ENCODE measurements around the gene FBXL7. TPM values are rescaled to one million over a fixed set of nuclear protein-coding genes. Genes with fewer than 3 reads are reported as not detected.

FBXL7 gene
- total RNA-seq, 1 experiment from 2014 or later: not detected

DNA sequence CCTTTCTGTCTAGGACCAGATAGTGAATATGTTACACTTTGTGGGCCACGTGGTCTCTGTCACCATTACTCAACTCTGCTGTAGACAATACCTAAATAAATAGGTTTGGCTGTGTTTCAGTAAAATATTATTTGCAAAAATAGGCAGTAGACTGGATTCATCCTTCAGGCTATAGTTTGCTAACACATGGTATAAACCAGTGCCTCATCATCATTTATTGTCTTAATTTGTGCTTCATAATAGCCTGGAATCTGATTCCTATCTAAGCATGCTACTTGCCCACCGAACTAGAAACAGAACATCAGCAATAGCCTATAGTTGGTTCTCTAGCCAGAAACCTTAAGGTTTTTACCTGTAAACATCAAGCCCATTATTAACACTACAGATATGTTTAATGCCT is 215.6 kb downstream of the FBXL7 start:
- Mint-ChIP-seq H3K36me3 (ENCODE audit: insufficient read depth, unreplicated experiment) (no peaks in the 10 kb centered on the region), H3K4me1 (ENCODE audit: insufficient read depth, unreplicated experiment) (peaks cover 8% of the 10 kb centered on the region), H3K9me3 (ENCODE audit: unreplicated experiment) (peaks cover 8% of the 10 kb centered on the region), H3K27ac (ENCODE audit: low read depth, unreplicated experiment) (no peak overlapping the region), H3K27me3 (ENCODE audit: insufficient read depth, unreplicated experiment) (no peaks in the 10 kb centered on the region), H3K4me3 (ENCODE audit: unreplicated experiment) (no peak overlapping the region)
- ChIA-PET POLR2A (no interaction called here), CTCF (interaction anchor here (0.6 kb wide), 1 partner anchor 11 kb away, joined by 4 read pairs; no protein-coding TSS in a partner anchor)
- no peak for DNase-seq (ENCODE audit: unreplicated experiment)
- BruUV-seq (replicated peaks): no TSS peak
- TF ChIP-seq, protein P1, sequence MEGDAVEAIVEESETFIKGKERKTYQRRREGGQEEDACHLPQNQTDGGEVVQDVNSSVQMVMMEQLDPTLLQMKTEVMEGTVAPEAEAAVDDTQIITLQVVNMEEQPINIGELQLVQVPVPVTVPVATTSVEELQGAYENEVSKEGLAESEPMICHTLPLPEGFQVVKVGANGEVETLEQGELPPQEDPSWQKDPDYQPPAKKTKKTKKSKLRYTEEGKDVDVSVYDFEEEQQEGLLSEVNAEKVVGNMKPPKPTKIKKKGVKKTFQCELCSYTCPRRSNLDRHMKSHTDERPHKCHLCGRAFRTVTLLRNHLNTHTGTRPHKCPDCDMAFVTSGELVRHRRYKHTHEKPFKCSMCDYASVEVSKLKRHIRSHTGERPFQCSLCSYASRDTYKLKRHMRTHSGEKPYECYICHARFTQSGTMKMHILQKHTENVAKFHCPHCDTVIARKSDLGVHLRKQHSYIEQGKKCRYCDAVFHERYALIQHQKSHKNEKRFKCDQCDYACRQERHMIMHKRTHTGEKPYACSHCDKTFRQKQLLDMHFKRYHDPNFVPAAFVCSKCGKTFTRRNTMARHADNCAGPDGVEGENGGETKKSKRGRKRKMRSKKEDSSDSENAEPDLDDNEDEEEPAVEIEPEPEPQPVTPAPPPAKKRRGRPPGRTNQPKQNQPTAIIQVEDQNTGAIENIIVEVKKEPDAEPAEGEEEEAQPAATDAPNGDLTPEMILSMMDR (IDR thresholded peaks at IDR 0.05; ENCODE audit: unreplicated experiment): no peak
- intact Hi-C loops (cut with micrococcal nuclease): no loop called here

DNA sequence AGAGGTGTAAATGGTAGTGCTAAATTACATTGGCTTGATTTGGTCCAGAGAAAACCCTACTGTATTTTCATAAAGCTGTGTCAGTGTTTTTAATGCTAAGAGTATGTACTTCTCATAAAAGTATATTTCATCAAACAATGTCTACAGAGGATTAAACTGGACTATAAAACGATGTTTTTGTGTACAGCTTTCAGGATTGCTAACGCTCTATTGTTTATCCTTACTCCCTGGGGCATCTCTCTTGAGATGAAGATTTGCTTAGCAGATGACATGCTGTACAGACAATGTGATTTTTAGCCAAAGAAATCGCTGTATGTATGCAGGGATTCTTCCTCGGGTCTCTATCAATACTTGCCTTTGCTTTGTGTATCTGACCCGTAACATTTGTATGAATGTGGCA is 216.0 kb downstream of the FBXL7 start:
- H3K4me3 Mint-ChIP-seq (ENCODE audit: unreplicated experiment): no peak overlapping the region
- peaks cover 8% of the 10 kb centered on the region for H3K4me1 Mint-ChIP-seq (ENCODE audit: insufficient read depth, unreplicated experiment)
- DNase-seq (ENCODE audit: unreplicated experiment): no peak
- CTCF ChIA-PET: interaction anchor here (0.6 kb wide), 1 partner anchor 11 kb away, joined by 4 read pairs; no protein-coding TSS in a partner anchor
- H3K27ac Mint-ChIP-seq (ENCODE audit: low read depth, unreplicated experiment): no peak overlapping the region
- no peaks in the 10 kb centered on the region for H3K27me3 Mint-ChIP-seq (ENCODE audit: insufficient read depth, unreplicated experiment)
- intact Hi-C loops (cut with micrococcal nuclease): no loop called here
- peaks cover 5% of the 10 kb centered on the region for H3K9me3 Mint-ChIP-seq (ENCODE audit: unreplicated experiment)
- POLR2A ChIA-PET: no interaction called here
- TF ChIP-seq, protein P1 (IDR thresholded peaks at IDR 0.05; ENCODE audit: unreplicated experiment): no peak
- H3K36me3 Mint-ChIP-seq (ENCODE audit: insufficient read depth, unreplicated experiment): no peaks in the 10 kb centered on the region
- BruUV-seq (replicated peaks): no TSS peak

DNA sequence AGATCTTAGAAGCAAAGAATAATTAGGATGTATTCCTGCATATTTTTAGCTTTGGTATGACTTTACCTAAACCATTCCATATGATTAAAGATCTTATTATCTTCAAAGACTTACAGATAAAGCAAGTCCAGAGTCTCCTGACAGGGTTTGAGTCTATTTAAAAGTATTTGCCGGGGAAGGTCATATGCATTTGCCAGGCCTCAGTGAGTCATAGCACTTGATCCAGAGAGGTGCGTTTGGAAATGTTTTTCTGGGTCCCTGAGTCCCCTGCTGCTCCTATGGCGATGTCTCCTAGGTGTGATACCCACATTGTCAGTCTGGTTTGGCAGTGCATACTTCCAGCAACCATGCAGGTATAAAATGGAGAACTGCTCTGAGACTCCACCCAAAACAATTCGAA is 217.0 kb downstream of the FBXL7 start:
- CTCF ChIA-PET: no interaction called here
- intact Hi-C loops (cut with micrococcal nuclease): no loop called here
- no peaks in the 10 kb centered on the region for H3K27me3 Mint-ChIP-seq (ENCODE audit: insufficient read depth, unreplicated experiment)
- H3K4me3 Mint-ChIP-seq (ENCODE audit: unreplicated experiment): no peak overlapping the region
- no peak overlapping the region for H3K27ac Mint-ChIP-seq (ENCODE audit: low read depth, unreplicated experiment)
- H3K4me1 Mint-ChIP-seq (ENCODE audit: insufficient read depth, unreplicated experiment): peaks cover 8% of the 10 kb centered on the region
- no peaks in the 10 kb centered on the region for H3K36me3 Mint-ChIP-seq (ENCODE audit: insufficient read depth, unreplicated experiment)
- no TSS peak for BruUV-seq (replicated peaks)
- no peak for DNase-seq (ENCODE audit: unreplicated experiment)
- POLR2A ChIA-PET: no interaction called here
- TF ChIP-seq, protein P1 (IDR thresholded peaks at IDR 0.05; ENCODE audit: unreplicated experiment): no peak
- H3K9me3 Mint-ChIP-seq (ENCODE audit: unreplicated experiment): no peaks in the 10 kb centered on the region

DNA sequence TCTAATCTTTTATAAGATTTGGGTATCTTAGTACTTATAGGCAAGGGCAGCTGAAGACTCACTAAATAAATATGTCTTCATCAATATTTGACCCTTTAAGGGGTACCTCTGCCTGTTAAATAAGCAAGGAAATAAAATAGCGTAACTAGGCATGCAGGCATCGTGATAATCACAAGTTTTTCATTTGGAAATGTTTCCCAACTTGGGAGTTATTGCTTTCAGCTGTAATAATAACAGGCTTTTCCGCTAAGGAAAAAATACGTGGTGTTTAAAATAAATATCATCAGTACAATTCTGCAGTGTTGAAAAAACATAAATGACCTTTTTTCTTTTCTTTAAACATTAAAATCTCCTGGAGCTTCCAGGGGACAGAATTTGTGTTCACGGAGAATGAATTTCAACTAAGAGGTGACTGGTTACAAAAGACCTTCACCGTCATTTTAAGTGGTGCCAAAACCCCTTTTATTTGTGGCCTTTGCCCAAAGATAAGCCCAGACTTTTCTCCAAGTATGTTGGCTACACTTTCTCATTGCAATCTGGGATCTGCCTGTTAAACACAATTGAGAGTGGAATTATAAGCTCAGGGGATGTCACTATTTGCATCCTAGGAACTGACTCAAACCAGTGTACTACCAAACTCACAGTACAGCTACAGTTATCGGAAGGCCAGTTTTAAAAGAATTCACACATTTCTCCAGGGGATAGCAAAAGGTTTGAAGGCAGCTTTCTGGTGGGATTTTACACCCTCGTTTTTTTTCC is 218.6 kb downstream of the FBXL7 start:
- intact Hi-C loops (cut with micrococcal nuclease): no loop called here
- POLR2A ChIA-PET: interaction anchor here (1.1 kb wide), 1 partner anchor 17 kb away, joined by 3 read pairs; no protein-coding TSS in a partner anchor
- H3K4me1 Mint-ChIP-seq (ENCODE audit: insufficient read depth, unreplicated experiment): peaks cover 8% of the 10 kb centered on the region
- TF ChIP-seq, protein P1 (IDR thresholded peaks at IDR 0.05; ENCODE audit: unreplicated experiment): no peak
- H3K36me3 Mint-ChIP-seq (ENCODE audit: insufficient read depth, unreplicated experiment): no peaks in the 10 kb centered on the region
- H3K4me3 Mint-ChIP-seq (ENCODE audit: unreplicated experiment): no peak overlapping the region
- no TSS peak for BruUV-seq (replicated peaks)
- H3K9me3 Mint-ChIP-seq (ENCODE audit: unreplicated experiment): no peaks in the 10 kb centered on the region
- no peak overlapping the region for H3K27ac Mint-ChIP-seq (ENCODE audit: low read depth, unreplicated experiment)
- no peak for DNase-seq (ENCODE audit: unreplicated experiment)
- H3K27me3 Mint-ChIP-seq (ENCODE audit: insufficient read depth, unreplicated experiment): no peaks in the 10 kb centered on the region
- CTCF ChIA-PET: no interaction called here
